Neural cell (in vitro differentiated cells): ENCODE data around the gene EFR3B. TPM values are rescaled to one million over a fixed set of nuclear protein-coding genes. Genes with fewer than 3 reads are reported as not detected.

Source experiments
- H2AFZ ChIP-seq: fragments of 200-600, 300-800 bp; sonication (generic), shearing (Covaris generic); 2 replicates; pipeline ENCODE4 v1.6.0; 2014; ENCODE audit warnings: low read depth, mild to moderate bottlenecking, antibody characterized with exemption, low read length, moderate library complexity
- H3F3A ChIP-seq: fragments of 200-600 bp; shearing (Covaris generic); 2 replicates; pipeline ENCODE4 v1.6.1; 2016; ENCODE audit warnings: mild to moderate bottlenecking, moderate library complexity, mixed read lengths, antibody characterized with exemption, low read length; ENCODE audit not compliant: insufficient read depth, poor library complexity, severe bottlenecking
- H3K27ac ChIP-seq: fragments of 200-600, 300-800 bp; sonication (generic), shearing (Covaris generic); 2 replicates; pipeline ENCODE4 v1.5.1; 2014; ENCODE audit warnings: mild to moderate bottlenecking, low read length, moderate library complexity
- H3K27me3 ChIP-seq: fragments of 300-800, 200-600 bp; sonication (generic), shearing (Covaris generic); 2 replicates; pipeline ENCODE4 v1.6.0; 2014; ENCODE audit warnings: mild to moderate bottlenecking, low read depth, low read length, moderate library complexity; ENCODE audit not compliant: insufficient read depth
- H3K36me3 ChIP-seq: fragments of 300-800, 200-600 bp; sonication (generic), shearing (Covaris generic); 2 replicates; pipeline ENCODE4 v1.5.1; 2014; ENCODE audit warnings: mild to moderate bottlenecking, antibody characterized with exemption, low read length, moderate library complexity; ENCODE audit not compliant: insufficient read depth
- H3K4me2 ChIP-seq: fragments of 300-800, 200-600 bp; sonication (generic), shearing (Covaris generic); 2 replicates; pipeline ENCODE4 v1.6.0; 2014; ENCODE audit warnings: mild to moderate bottlenecking, low read length
- H3K4me3 ChIP-seq: fragments of 300-800, 200-600 bp; sonication (generic), shearing (Covaris generic); 2 replicates; pipeline ENCODE4 v1.5.1; 2014; ENCODE audit warnings: mild to moderate bottlenecking, low read length, moderate library complexity
- H3K79me2 ChIP-seq: fragments of 200-600 bp; shearing (Covaris generic); replicated peaks from 2 replicates; pipeline ENCODE4 v1.6.0; 2014; ENCODE audit warnings: mild to moderate bottlenecking, low read length, moderate library complexity; ENCODE audit not compliant: insufficient read depth
- H3K9ac ChIP-seq: fragments of 300-800, 200-600 bp; sonication (generic), shearing (Covaris generic); 2 replicates; pipeline ENCODE4 v1.6.1; 2016; ENCODE audit warnings: mild to moderate bottlenecking, low read length, mixed read lengths
- H3K9me2 ChIP-seq: fragments of 200-600 bp; shearing (Covaris generic); 2 replicates; pipeline ENCODE4 v1.6.1; 2016; ENCODE audit warnings: mild to moderate bottlenecking, low read length, mixed read lengths; ENCODE audit not compliant: insufficient read depth
- H3K9me3 ChIP-seq: fragments of 200-600, 300-800 bp; sonication (generic), shearing (Covaris generic); 2 replicates; pipeline ENCODE4 v1.6.1; 2016; ENCODE audit warnings: mild to moderate bottlenecking, mixed run types, low read length, moderate library complexity, mixed read lengths
- H4K20me1 ChIP-seq: fragments of 200-600 bp; shearing (Covaris generic); 2 replicates; pipeline ENCODE4 v1.6.1; 2016; ENCODE audit warnings: mild to moderate bottlenecking, mixed run types; ENCODE audit not compliant: insufficient read depth
- CTCF ChIP-seq: fragments of 450-650 bp; IDR thresholded peaks from 2 replicates; pipeline ENCODE4 v1.5.1; 2014; ENCODE audit warnings: antibody characterized with exemption, mild to moderate bottlenecking, moderate library complexity; ENCODE audit not compliant: poor library complexity, severe bottlenecking
- EP300 ChIP-seq: fragments of 450-650 bp; conservative IDR thresholded peaks from 2 replicates; pipeline ENCODE4 v1.6.1; 2014; ENCODE audit warnings: antibody characterized with exemption, mild to moderate bottlenecking, moderate library complexity; ENCODE audit not compliant: poor library complexity, severe bottlenecking
- EZH2 ChIP-seq: fragments of 200-600, 300-800 bp; shearing (Covaris generic), sonication (generic); IDR thresholded peaks from 2 replicates; pipeline ENCODE4 v1.6.1; 2014; ENCODE audit warnings: antibody characterized with exemption, low read length, borderline replicate concordance, mild to moderate bottlenecking; ENCODE audit not compliant: insufficient read depth, poor library complexity, severe bottlenecking
- MXI1 ChIP-seq: fragments of 450-650 bp; conservative IDR thresholded peaks from 2 replicates; pipeline ENCODE4 v1.6.1; 2014; ENCODE audit warnings: antibody characterized with exemption, mild to moderate bottlenecking; ENCODE audit not compliant: poor library complexity, severe bottlenecking
- POLR2AphosphoS5 ChIP-seq: IDR thresholded peaks from 2 replicates; pipeline ENCODE4 v1.6.1; 2012
- RAD21 ChIP-seq: fragments of 450-650 bp; conservative IDR thresholded peaks from 2 replicates; pipeline ENCODE4 v1.6.1; 2014; ENCODE audit warnings: antibody characterized with exemption, mild to moderate bottlenecking, moderate library complexity
- SMC3 ChIP-seq: fragments of 450-650 bp; conservative IDR thresholded peaks from 2 replicates; pipeline ENCODE4 v1.6.1; 2014; ENCODE audit warnings: antibody characterized with exemption, mild to moderate bottlenecking, moderate library complexity; ENCODE audit not compliant: poor library complexity
- TAF1 ChIP-seq: IDR thresholded peaks from 2 replicates; pipeline ENCODE4 v1.6.1; 2012; ENCODE audit warnings: low read depth
- polyA plus RNA-seq: library from polyadenylated mRNA; depleted of rRNA; stranded (reverse); fragments of >200 nt; gene quantifications from 2 replicates; pipeline ENCODE4 v1.2.3, GENCODE V29; 2014
- TF ChIP-seq, protein P1 (sequence below): IDR thresholded peaks from 2 replicates; pipeline ENCODE4 v1.6.1; 2012; ENCODE audit warnings: borderline replicate concordance

Gene EFR3B
- polyA plus RNA-seq, 1 donor from 2014 or later = 29.3 TPM

- Histone ChIP-seq H4K20me1 (no peaks in the 10 kb centered on the region), H3K79me2 (peaks cover 8% of the 10 kb centered on the region), H3K9me2 (no peaks in the 10 kb centered on the region), H3K36me3 (no peaks in the 10 kb centered on the region), H3K9ac (peak overlapping the region; percentile 23), H3K27me3 (no peaks in the 10 kb centered on the region), H3K9me3 (no peaks in the 10 kb centered on the region), H3K27ac (peak overlapping the region; percentile 28), H3K4me3 (no peak overlapping the region), H3K4me2 (no peak overlapping the region), H3F3A (no peaks in the 10 kb centered on the region), H2AFZ (no peak overlapping the region)
- TF ChIP-seq EZH2 (no peak), CTCF (no peak), RAD21 (no peak), POLR2AphosphoS5 (no peak), TAF1 (no peak), SMC3 (no peak), EP300 (no peak), MXI1 (no peak)
- TF ChIP-seq, protein P1, sequence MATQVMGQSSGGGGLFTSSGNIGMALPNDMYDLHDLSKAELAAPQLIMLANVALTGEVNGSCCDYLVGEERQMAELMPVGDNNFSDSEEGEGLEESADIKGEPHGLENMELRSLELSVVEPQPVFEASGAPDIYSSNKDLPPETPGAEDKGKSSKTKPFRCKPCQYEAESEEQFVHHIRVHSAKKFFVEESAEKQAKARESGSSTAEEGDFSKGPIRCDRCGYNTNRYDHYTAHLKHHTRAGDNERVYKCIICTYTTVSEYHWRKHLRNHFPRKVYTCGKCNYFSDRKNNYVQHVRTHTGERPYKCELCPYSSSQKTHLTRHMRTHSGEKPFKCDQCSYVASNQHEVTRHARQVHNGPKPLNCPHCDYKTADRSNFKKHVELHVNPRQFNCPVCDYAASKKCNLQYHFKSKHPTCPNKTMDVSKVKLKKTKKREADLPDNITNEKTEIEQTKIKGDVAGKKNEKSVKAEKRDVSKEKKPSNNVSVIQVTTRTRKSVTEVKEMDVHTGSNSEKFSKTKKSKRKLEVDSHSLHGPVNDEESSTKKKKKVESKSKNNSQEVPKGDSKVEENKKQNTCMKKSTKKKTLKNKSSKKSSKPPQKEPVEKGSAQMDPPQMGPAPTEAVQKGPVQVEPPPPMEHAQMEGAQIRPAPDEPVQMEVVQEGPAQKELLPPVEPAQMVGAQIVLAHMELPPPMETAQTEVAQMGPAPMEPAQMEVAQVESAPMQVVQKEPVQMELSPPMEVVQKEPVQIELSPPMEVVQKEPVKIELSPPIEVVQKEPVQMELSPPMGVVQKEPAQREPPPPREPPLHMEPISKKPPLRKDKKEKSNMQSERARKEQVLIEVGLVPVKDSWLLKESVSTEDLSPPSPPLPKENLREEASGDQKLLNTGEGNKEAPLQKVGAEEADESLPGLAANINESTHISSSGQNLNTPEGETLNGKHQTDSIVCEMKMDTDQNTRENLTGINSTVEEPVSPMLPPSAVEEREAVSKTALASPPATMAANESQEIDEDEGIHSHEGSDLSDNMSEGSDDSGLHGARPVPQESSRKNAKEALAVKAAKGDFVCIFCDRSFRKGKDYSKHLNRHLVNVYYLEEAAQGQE = no peak
Measured at GRCh38 chr2:25056098-25056821, 14.4 kb downstream of the EFR3B start.

DNA sequence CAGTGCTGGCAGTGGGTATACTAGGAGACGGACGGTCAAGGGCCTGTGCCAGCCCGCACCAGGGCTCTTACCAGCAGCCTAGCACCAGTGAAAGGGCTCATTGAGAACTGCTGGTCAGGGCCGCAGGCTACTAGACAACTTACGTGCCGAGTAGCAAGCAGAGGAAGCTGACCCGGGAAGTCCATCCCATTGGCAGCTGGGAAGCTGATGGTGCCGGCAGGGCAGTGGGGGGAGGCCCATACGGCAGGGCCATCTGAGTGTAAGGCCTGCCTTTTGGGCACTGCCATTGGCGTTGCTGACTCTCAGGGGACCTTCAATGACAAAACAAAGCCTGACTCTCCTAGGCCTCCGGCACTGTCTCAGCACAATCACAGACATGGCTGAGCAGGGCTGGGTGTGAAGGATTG lies 20.6 kb downstream of the EFR3B start:
- TF ChIP-seq TAF1 (no peak), MXI1 (no peak), CTCF (no peak), EZH2 (no peak), POLR2AphosphoS5 (no peak), EP300 (no peak), SMC3 (no peak), RAD21 (no peak)
- TF ChIP-seq, protein P1 = no peak
- Histone ChIP-seq H2AFZ (no peak overlapping the region), H3K4me2 (no peak overlapping the region), H3K27ac (no peak overlapping the region), H3K4me3 (no peak overlapping the region), H3K9ac (no peak overlapping the region), H3K36me3 (no peaks in the 10 kb centered on the region), H4K20me1 (no peaks in the 10 kb centered on the region), H3K79me2 (peaks cover 6% of the 10 kb centered on the region), H3K27me3 (no peaks in the 10 kb centered on the region), H3K9me3 (no peaks in the 10 kb centered on the region), H3K9me2 (no peaks in the 10 kb centered on the region), H3F3A (no peaks in the 10 kb centered on the region)
